Inferior parietal cortex (tissue), 1 donor: ENCODE measurements around the gene MORC2.
A peak's percentile ranks its signal among the peaks of the same experiment; 100 is the strongest.

Experiments
- DNase-seq: peaks from one replicate; pipeline ENCODE4 v3.0.0-alpha.2; 2016; ENCODE audit errors: extremely low spot score

MORC2 gene

DNA sequence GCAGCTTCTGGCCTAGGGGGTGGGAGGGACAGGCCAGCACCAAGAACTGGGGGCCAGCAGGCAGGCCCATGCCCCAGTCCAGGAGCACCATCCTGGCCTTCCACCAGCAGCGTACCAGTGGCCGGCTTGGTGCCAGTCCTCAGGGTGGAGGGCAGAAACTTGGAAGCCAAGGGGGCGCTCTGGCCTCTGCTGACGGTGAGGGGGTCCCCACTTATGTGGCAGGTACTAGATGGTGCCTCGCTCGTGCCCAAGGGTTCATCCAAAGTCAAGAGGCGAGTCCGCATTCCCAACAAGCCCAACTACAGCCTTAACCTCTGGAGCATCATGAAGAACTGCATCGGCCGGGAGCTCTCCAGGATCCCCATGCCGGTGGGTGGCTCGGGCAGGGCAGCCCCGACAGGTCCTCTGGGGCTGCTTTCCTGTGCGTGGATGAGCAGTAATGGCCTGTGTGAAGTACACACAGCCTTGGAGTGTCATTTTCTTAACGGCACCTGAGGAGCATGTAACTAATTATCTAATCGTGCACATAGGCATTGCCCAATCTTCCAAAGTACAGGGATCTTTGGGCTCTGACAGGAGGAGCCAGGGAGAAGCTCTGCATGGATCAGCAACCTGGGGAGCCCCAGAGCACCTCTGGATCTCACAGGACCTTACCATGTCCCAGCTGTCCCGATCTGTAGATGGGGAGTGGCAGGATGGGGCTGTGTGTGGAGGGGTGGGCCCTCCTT lies 79.1 kb downstream of the MORC2 start:
- no peak for DNase-seq

DNA sequence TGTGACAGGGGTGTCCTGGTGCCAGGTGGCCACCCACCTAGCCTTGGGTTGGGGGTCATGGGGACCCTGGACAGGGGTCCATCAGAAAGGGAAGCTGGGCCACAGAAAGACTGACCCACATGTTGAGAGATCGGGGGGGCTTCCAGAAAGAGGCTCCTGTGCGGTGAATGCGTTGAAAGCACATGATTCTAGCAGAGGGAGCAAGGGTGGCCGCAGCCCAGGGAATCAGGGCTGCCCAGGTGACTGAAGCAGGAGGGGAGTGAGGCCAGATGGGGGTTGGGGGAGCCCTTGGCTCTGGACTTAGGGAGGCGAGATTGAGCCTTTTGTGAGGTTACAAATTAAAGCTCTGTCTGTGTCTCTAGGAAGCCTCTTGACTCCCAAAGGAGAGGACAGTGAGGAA lies 80.7 kb downstream of the MORC2 start:
- no peak for DNase-seq

DNA sequence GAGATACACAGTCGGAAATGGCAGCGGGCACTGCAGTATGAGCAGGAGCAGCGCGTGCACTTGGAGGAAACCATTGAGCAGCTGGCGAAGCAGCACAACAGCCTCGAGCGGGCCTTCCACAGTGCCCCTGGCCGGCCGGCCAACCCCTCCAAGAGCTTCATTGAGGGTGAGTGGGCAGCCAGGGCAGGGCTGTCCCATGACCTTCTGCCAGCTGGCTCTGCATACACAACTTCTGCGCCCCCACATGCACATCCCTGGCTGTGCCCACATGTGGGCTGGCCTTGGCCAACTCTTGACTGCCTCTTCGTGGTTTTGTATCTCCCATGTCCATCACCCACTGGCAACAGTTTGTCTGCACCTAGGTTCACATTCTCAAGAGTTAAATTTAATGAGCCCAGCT lies 81.1 kb downstream of the MORC2 start:
- no peak for DNase-seq

DNA sequence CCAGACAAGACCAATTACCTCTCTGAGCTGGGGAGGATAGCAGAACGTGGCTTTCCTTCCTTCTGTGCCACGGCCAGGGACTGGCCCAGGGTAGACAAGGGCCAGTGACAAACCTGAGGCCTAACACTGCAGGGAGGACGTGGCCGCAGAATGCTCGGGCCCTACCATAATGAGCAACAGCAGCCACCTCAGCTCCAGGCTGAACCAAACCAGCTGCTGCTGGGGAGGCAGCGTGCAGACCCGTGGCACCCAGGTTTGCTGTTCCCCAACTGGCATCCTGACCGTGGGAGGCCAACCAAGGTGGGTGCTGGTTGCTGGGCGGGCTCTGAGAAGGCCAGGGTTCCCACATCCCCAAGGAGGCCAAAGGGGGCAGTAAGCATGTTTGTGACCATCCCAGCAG lies 83.0 kb downstream of the MORC2 start:
- no peak for DNase-seq

DNA sequence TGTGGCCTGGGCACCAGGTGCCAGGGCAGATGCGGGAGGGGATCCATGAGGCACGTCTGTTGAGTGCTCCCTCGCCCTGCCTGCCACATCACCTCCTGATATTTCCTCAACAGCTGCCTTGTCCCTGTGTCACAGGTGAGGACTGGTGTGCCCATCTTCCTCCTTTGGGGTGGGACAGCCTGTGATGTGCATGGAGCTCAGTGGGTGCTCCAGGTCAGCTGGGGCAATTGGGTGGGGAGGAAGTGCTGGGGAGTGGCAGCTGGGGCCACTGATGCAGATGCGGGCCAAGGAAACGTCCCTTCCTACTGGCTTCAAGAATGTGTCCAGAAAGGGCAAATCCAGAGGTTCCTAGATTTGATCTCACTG lies 83.6 kb downstream of the MORC2 start:
- no peak for DNase-seq

DNA sequence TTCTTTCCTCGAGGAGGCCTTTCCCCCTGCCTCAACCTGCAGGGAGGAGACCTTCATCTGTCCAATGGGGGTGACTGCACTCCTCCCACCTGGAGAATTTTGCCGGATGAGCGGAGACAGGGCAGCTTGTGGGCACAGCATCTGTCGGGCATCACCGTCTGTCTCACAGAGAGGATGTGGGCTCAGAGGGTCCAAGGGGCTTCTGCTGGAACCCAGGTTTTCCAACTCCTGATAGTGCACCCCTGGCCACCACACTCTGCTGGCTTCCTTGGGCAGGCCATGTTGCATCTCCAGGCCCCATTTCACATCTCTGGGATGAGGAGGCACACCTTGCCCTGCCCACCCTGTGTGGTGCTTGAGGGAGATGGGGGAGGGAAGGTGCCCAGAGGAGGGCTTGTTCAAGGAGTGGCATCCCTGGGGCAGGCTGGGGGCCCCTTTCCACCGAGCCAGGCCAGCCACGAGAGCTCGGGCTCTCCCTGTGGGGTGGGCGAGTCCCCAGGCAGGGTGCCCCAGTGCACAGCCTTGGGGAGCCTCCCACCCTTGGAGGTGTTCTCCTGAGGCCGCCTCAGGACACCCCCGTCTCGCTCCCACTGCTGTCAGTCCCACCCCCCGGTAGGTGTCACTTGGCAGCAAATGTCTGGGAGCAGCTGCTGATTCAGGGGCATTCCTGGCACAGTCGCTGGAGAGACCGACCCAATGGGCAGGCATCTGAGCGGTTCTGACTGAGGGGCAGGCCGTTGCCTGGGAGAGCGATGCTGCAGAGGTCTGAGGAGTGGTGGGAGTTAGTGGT lies 84.2 kb downstream of the MORC2 start:
- DNase-seq, result no peak

DNA sequence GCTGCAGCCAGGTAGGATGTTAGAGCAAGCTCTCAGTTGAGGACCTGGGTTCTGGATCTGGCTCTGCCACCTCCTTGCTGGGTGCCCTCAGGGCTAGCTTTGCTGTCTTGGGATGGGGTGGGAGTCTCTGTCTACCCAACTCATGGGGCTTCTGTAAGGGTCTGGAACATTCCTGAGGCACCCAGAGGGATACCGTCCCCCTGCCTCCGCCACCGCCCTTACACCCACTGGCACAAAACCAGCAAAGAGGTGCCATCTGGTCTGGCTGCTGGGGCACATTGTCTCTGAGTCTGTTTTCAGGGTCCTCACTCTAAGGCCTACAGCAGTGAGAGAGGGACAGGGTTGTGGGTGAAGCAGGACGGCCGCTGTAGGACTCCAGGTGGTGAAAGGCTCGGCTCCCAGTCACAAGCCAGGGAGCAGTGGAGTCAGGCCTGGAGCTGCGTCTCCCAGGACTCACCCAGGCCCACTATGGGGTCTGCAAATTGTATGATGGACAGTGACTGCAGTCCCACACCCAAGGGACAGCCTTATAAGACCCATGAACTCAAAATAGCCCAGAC lies 84.9 kb downstream of the MORC2 start:
- no peak for DNase-seq

DNA sequence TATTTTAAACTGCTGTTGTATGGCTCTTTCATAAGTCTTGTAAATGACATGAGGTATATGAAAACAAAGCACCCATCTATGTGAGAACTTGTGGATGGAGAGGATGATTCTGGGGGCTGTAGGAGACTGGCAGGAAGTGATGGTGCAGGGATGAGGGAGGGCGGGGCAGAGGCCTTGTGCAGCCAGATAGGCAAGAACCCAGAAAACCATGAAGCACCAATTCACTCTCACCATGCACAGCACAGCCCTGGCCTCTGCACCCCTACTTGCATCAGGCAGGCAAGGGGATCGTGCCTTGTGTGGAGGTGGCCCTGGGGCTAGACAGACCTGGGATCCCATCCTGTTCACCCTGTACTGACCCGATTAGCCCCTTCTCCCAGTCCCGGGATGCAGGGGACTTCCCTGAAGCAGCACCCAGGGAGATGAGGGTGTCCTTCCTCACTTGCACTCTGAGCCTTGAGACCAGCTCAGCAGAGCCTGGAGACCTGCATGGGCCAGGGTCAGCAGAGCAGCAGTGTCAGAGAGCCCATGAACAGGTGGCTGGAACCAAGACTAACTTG lies 85.5 kb downstream of the MORC2 start:
- DNase-seq, result no peak

DNA sequence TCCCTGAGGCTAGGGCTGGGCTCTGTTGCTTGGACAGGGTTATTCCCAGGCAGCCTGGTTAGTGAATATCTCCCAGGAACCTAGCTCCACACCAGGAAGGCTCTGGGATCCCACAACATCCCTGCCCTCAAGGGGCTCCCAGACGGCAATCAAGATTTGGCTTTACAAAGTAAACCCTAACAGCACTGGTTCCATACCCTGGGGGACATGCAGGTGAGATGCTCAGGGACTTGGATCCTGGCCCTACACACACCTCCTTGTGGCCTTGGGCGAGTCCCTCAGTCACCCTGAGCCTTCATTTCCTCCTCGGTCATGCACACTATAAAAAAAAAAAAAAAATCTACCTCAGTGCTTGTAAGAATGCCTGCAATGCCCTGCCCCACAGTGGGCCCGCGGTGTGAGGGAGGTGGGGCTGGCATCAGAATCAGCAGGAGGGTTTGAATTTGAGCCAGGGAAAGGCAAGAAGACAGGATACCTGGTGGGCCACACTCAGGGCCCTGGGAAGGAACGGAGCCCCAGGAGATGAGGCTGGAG lies 86.3 kb downstream of the MORC2 start:
- no peak for DNase-seq

DNA sequence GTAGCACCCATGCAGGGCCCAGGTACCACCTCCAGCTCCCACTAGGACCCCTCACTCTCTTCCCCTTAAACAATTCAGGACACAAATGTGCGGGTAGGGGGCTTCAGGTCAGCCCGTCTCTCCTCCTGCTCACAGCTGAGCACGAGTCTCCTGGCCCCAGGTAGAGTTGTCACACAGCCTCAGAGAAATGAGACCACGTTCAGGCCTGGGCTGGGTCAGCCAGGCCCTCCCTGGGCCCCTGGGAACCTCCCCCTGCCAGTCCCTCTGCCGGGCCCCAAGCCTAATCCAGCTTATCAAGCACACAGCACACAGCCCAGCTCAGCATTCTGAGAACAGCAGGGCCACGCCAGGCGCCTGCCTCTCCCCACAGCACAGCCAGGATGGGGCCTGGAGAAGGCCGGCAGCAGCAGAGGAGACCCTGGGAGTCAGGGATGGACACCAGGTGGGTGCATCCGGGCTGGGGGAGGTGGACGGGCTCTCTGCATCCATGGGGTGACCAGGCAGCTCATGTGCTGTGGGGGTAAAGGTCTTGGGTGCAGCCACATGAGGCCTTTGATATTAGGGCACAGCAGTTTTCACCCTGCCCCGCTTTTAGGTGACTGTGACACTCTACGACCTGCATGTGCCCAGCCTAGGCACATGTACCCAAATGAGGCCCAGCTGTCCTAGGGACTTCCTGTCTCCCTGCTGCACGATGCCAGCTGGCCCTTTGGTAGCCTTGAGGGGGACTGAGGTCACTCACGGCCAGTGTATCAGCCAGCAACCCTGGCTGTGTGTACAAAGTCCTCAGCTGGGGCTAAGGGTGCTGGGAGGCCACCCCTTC lies 87.0 kb downstream of the MORC2 start:
- no peak for DNase-seq

DNA sequence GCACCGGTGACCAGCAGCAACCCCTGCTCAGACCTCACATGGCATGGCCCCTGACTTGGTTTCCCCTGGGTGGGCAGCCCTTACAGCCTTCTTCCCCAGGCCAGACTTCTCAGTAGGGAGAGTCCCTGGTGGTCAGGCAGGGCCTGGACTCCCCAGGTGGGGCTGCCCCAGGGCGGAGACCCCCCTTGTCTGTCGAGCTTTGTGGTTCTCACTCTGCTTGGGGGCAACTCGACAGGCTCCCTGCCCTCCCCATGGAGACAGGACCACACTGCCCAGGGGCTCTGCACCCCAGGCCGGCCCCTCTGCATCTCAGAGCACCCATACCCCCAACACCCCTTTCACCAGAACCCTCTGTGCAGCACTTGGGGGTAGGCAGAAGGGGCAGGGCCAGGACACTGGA lies 87.7 kb downstream of the MORC2 start:
- DNase-seq, result no peak

DNA sequence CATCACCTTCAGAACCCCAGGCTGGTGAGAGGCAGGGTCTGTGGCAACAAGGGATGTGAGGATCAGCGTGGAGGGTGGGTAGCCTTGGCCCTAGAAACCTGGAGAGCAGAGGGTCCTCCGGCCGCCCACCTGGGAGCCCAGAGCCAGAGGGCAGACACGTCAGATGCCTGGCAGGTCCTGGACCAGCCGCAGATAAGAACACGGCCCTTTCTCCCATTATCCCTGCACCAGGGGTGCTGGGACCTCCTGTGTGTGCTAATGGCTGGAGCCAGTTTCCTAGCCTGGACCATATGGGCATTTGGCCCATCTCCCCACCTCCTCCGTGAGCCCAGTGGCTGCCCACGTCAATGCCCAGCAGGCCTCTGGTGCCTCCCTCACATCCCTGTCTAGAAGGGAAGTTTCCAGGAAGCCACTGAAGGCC lies 88.4 kb downstream of the MORC2 start:
- no peak for DNase-seq

DNA sequence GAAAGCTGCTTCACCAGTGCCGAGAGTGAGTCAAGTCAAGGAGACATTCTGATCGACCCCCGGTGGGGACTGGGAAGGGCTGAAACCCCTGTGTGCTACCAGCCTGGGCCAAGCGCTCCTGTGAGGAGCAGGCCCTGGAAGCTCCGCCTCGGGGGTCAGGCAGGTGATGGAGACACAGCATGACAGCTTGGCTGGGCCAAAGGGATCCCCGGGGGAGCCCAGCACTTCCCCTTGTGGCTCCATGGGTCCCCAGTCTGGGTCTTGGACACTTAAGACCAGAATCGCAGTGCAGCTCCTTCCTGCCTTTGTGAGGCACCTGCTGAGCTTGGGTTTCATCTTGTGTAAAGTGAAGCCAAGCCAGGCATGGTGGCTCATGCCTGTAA lies 89.2 kb downstream of the MORC2 start:
- no peak for DNase-seq

DNA sequence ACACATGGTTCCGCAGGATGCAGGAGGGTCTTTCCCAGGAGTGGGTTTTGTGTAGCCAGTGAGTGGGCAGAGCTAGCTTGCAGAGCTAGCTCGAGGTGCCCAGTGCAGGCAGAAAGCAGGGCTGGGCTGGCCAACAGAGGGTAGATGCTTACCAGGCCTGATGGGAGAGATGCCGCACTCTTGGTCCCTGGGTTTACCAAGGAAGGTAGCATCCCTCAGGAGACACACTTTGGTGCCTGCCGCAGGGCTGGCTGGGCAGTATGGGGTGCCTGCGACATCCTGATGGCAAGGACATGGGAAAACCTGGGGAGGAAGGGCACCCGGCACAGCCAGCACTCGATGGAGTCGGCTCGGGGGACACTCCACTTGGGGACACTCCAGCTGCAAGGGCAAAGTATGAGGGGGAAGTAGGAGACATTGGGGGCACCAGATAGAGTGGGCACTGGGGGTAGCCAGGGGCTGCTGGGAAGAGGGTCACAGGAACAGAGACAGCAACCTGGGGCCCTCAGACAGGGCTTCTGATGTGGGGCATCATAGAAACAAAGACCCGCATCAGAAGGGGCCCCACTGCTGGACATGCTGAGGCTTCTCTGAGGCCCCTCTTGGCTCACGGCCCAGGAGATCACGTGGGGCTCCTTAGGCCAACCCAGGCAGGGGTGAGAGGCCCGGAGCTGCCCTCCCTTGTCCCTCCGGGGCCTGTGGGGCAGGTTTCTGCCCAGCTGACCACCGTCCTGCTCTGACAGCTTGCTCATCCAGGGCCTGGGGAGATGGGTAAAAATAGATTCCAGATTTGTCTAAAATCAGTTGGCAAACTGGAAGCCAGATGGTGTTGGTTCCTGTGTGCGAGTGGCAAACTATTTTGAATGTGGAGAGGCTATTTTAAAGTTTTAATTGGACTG lies 89.8 kb downstream of the MORC2 start:
- DNase-seq, result peak; percentile 44

DNA sequence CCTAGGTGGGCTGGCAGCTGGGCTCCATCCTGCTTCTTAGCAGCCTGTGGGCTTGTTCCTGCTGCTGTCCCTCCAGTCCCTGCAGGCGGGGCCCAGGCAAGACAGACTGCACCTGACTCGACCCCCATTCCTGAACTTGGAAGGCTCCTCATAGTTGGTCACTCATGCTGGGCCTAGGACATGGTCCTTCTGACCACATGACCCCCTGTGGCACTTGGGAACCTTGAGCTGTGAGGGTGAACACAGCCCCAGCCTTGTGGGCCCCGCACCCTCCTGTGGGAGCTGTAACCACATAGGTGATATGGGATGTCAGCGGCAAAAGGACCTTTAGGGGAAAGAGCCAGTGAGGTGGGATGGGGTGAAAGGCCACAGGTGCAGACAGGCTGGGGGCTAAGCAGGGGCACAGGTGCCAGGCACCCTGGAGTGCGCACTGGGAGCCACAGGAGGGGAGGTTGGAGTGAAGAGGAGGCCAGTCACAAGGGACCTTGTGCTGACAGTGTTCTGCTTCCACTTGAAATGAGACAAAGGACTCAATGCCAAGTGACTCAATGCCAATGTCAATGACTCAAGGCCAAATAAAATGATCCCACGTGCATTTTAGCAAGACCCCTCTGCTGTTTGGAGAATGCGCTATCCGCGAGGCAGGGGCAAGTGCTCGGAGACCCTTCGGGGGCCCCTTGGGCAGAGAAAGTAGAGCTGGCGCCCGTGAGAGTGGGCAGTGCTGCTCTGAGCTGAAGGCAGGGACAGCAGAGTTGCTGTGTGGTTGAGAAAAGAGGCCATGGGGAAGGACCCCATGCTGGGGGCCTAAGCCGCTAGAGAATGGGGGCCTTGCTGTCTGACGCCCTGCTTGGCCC lies 90.7 kb downstream of the MORC2 start:
- DNase-seq, result no peak

DNA sequence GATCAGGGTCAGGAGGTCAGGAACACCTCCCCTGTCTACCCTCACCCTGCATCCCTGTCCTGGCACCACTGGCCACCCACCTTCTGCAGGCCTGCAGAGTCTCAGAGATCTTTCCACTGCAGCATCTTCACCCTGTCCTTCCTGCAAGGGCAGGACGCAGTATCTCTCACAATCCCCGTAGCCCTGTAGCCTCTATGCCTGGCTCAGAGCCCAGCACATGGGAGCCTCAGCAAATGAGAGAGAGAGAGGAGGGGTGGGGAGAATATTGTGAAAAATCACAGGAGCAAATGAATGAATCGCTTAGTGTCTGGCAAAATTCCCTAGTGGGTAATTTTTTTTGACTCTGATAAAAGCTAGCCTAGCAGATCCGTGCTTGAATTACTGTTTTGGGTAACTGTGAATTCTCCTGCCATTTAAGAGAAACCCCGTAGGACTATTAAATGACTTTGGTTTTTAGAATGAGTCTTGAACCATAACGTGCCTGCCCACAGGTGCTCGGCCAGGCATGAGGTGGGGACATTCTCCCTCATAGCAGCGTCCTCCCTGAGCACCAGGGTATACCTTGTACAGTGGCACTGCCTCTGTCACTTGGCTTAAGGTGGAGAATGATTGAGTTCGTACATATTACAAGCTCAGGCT lies 91.5 kb downstream of the MORC2 start:
- peak; percentile 81 for DNase-seq

DNA sequence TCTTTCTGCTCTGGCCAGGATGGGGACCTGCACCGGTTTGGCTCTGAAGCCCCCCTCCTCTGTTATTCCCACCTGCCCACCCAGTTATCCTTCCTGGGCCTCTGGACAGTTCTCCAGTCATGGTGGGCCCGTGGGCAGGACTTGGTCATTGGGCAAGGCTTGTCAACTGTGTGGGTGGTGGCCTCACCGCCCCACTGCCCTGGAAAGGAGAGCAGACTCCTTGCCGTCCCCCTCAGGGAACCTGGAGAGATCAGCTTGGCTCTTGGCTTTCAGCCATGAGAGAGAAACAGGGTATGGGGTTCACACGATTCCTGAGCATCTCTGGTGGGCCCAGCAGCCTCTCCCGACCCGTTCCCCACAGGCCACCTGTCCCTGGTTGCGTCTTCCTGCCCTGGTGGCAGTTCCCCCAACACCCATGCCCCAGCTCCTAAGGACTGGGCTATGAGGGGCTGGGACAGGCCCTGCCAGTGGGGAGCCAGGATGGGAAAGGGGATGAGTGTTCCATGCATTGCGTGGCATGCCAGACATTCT lies 92.3 kb downstream of the MORC2 start:
- no peak for DNase-seq

DNA sequence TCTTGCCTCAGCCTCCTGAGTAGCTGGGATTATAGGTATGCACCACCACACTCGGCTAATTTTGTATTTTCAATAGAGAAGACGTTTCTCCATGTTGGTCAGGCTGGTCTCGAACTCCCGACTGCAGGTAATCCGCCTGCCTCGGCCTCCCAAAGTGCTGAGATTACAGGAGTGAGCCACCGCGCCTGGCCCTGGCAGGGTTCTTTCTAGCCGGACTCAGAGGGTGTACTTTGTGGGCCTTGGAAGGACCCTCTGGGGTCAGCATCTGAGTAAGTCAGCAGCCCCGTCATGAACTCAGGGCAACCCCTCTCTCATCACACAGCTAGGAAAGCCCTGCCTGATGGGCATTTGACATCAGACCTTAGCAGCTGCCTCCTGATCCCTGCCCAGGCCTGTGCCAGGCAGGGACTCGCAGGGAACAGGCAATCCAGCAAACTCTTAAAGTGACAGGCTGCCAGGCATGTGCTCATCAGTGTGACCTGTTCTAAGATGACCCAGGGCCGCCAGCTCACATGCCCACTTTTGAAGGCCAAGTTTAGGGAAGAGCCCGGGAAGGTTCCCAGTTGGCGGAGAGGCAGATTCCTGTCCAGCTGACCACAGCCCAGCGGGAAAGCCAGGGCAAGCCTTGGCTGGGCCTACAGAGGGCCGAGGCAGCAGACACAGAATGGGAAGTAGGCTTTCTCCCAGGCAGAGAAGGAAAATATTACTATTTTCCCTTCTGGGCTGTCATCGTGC lies 92.9 kb downstream of the MORC2 start:
- no peak for DNase-seq
